OCI-LY3 (cell line): Measurements from ENCODE around the gene TARS2.

Source experiments
- H2AFZ ChIP-seq: fragments of 200-600, 300-600 bp; shearing (Covaris generic); 2 replicates; pipeline ENCODE4 v1.6.0; 2014; ENCODE audit warnings: antibody characterized with exemption, low read depth, low read length
- H3K27ac ChIP-seq: fragments of 200-600, 300-600 bp; sonication (generic); 2 replicates; pipeline ENCODE4 v1.5.1; 2014; ENCODE audit warnings: mild to moderate bottlenecking, low read length, moderate library complexity, mixed read lengths
- H3K27me3 ChIP-seq: fragments of 200-600, 300-600 bp; sonication (generic); 2 replicates; pipeline ENCODE4 v1.6.1; 2014; ENCODE audit warnings: low read depth, low read length, mixed read lengths
- H3K36me3 ChIP-seq: fragments of 200-600, 300-600 bp; sonication (generic); replicated peaks from 2 replicates; pipeline ENCODE3; 2014; ENCODE audit warnings: low read depth, low read length, mixed read lengths
- H3K4me1 ChIP-seq: fragments of 300-600, 200-600 bp; sonication (generic); 2 replicates; pipeline ENCODE4 v1.6.1; 2014; ENCODE audit warnings: low read length, mixed read lengths
- H3K4me2 ChIP-seq: fragments of 200-600, 300-600 bp; sonication (generic); 2 replicates; pipeline ENCODE4 v1.6.1; 2014; ENCODE audit warnings: low read length, mixed read lengths
- H3K4me3 ChIP-seq: fragments of 300-600, 200-600 bp; sonication (generic); 2 replicates; pipeline ENCODE4 v1.5.1; 2014; ENCODE audit warnings: antibody characterized with exemption, mild to moderate bottlenecking, low read length, moderate library complexity
- H3K79me2 ChIP-seq: fragments of 300-600, 200-600 bp; shearing (Covaris generic); 2 replicates; pipeline ENCODE4 v1.6.1; 2014; ENCODE audit warnings: mild to moderate bottlenecking, low read length, mixed read lengths
- H3K9ac ChIP-seq: fragments of 300-600, 200-600 bp; shearing (Covaris generic); 2 replicates; pipeline ENCODE4 v1.6.0; 2014; ENCODE audit warnings: mild to moderate bottlenecking, low read length, moderate library complexity
- H3K9me3 ChIP-seq: fragments of 200-600, 300-600 bp; shearing (Covaris generic); 2 replicates; pipeline ENCODE4 v1.6.1; 2014; ENCODE audit warnings: low read length, mixed read lengths; ENCODE audit not compliant: insufficient read depth
- H4K20me1 ChIP-seq: fragments of 200-600, 300-600 bp; sonication (generic); 2 replicates; pipeline ENCODE4 v1.6.1; 2016; ENCODE audit warnings: low read length, mixed read lengths; ENCODE audit not compliant: insufficient read depth
- EZH2phosphoT487 ChIP-seq: fragments of 200-600 bp; shearing (Covaris generic); IDR thresholded peaks from 2 replicates; pipeline ENCODE4 v1.6.1; 2018; ENCODE audit warnings: antibody characterized with exemption, mixed run types, low read depth
- TF ChIP-seq, protein P1 (sequence below): fragments of 200-600, 300-600 bp; sonication (generic); IDR thresholded peaks from 2 replicates; pipeline ENCODE4 v1.5.1; 2014; ENCODE audit warnings: antibody characterized with exemption, low read length, low read depth

The TARS2 gene

DNA sequence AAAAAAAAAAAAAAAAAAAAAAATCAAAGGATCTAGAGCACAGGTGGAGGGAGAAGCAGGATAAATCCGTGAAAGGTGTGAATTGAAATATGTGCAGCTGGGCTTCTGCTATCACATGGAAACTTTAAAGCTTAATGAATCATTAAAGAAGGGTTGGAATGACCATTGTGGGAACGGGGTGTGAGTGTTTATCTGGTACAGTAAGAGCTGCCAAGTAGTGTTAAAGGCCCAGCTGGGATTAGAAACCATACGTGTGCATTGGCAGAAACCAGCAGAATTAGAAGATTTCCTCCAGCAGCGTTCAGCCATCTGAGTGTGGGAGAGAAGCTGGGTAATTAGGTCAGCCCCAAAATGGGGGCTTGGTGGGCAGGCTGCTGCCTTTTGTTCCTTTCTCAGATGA is 41.8 kb downstream of the TARS2 start:
- Histone ChIP-seq H3K27me3 (no peaks in the 10 kb centered on the region), H3K79me2 (no peaks in the 10 kb centered on the region), H3K4me3 (no peak overlapping the region), H4K20me1 (no peaks in the 10 kb centered on the region), H2AFZ (peak overlapping the region; percentile 35; the same call in 1 of the 2 replicates), H3K4me2 (no peak overlapping the region), H3K27ac (no peak overlapping the region), H3K4me1 (peaks cover 9% of the 10 kb centered on the region; the same call in 1 of the 2 replicates), H3K9ac (no peak overlapping the region), H3K36me3 (no peaks in the 10 kb centered on the region), H3K9me3 (no peaks in the 10 kb centered on the region)
- TF ChIP-seq, protein P1, sequence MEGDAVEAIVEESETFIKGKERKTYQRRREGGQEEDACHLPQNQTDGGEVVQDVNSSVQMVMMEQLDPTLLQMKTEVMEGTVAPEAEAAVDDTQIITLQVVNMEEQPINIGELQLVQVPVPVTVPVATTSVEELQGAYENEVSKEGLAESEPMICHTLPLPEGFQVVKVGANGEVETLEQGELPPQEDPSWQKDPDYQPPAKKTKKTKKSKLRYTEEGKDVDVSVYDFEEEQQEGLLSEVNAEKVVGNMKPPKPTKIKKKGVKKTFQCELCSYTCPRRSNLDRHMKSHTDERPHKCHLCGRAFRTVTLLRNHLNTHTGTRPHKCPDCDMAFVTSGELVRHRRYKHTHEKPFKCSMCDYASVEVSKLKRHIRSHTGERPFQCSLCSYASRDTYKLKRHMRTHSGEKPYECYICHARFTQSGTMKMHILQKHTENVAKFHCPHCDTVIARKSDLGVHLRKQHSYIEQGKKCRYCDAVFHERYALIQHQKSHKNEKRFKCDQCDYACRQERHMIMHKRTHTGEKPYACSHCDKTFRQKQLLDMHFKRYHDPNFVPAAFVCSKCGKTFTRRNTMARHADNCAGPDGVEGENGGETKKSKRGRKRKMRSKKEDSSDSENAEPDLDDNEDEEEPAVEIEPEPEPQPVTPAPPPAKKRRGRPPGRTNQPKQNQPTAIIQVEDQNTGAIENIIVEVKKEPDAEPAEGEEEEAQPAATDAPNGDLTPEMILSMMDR, result no peak
- TF ChIP-seq EZH2phosphoT487, result no peak

DNA sequence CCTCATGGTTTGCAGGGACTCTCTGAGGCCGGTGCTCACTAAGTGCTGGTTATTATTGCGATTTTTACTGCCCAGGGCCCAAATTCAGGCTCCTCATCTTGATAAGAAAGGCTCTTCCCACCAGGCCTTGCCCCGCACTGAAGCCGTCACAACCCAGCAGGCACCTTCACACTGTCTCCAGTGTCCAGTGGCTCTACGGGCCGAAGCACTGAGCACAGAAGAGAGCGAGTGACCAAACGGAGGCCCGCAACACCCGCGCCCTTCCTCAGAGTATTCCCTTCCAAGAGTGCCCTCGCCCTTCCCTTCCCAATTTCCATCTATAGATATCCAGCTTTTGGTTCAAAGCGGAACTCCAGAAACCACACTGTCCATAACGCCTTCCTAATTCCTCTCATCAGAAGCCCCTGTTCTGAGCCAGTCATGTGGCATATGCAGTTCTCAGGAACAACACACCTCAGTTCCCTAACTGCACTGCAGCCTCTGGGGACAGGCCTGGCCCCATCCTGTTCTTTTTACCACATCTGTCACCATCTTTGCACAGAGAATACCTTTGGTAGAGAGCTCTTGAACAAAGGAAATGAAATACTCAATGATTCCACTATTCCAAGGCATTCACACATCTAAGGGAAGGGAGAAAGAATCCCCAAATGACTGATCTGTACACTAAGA is 43.4 kb downstream of the TARS2 start:
- Histone ChIP-seq H3K4me2 (no peak overlapping the region), H3K27ac (no peak overlapping the region), H3K9me3 (no peaks in the 10 kb centered on the region), H3K4me3 (no peak overlapping the region), H4K20me1 (no peaks in the 10 kb centered on the region), H3K79me2 (no peaks in the 10 kb centered on the region), H2AFZ (no peak overlapping the region), H3K9ac (no peak overlapping the region), H3K36me3 (no peaks in the 10 kb centered on the region), H3K4me1 (peaks cover 9% of the 10 kb centered on the region; the same call in 1 of the 2 replicates), H3K27me3 (no peaks in the 10 kb centered on the region)
- TF ChIP-seq, protein P1, result no peak
- no peak for TF ChIP-seq EZH2phosphoT487

DNA sequence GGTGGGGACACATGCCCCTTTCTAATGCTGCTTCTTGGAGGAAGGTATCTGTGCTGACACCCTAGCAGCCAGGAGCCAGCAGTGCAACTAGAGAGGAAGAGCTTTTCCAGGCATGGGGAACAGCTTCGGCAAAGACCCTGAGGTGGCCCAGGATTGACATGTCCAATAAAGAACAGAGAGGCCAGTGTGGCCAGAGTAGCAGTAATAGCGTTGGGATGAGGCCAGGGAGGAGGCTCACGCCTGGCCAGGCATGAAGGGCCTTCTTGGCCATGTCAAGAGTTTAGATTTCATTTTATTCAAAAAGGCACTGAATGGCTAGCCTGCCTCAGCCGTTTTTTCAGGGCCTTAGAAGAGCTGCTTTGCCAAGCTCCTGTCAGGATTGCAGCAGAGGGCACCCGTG is 45.6 kb downstream of the TARS2 start:
- TF ChIP-seq, protein P1, result 0 out of 2 replicates have a peak, but pooled peaks have one; percentile 23
- no peak for TF ChIP-seq EZH2phosphoT487
- H3K4me1 ChIP-seq, result peaks cover 9% of the 10 kb centered on the region; the same call in 1 of the 2 replicates
- no peaks in the 10 kb centered on the region for H3K36me3 ChIP-seq
- H3K27ac ChIP-seq, result no peak overlapping the region
- no peaks in the 10 kb centered on the region for H3K9me3 ChIP-seq
- no peaks in the 10 kb centered on the region for H3K27me3 ChIP-seq
- H2AFZ ChIP-seq, result no peak overlapping the region
- no peak overlapping the region for H3K4me3 ChIP-seq
- H3K9ac ChIP-seq, result no peak overlapping the region
- H4K20me1 ChIP-seq, result no peaks in the 10 kb centered on the region
- no peak overlapping the region for H3K4me2 ChIP-seq
- H3K79me2 ChIP-seq, result no peaks in the 10 kb centered on the region

DNA sequence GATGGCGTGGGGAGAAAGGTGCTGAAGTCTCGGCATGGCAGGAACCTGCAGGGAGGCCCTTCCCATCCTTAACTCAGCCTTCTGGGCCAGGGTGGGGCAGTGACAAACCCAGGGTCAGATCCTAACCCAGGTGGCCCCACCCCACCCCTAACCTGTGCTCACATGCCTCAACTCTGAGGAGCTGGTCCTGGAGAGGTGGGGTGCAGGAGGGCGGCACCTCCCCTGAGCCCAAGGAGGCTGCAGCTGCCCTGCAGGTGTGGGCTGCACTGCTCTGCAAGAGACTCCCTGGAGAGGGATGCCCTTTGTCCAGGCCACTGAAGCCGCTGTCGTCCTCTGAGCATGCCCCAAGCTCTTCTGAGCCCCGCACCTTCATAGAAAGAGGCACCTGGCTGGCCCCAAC is 46.8 kb downstream of the TARS2 start:
- H4K20me1 ChIP-seq, result no peaks in the 10 kb centered on the region
- H3K27me3 ChIP-seq, result no peaks in the 10 kb centered on the region
- H3K36me3 ChIP-seq, result no peaks in the 10 kb centered on the region
- no peak overlapping the region for H3K4me2 ChIP-seq
- H3K4me1 ChIP-seq, result peaks cover 9% of the 10 kb centered on the region; the same call in 1 of the 2 replicates
- H3K79me2 ChIP-seq, result no peaks in the 10 kb centered on the region
- no peak overlapping the region for H3K27ac ChIP-seq
- H3K9ac ChIP-seq, result no peak overlapping the region
- no peaks in the 10 kb centered on the region for H3K9me3 ChIP-seq
- TF ChIP-seq, protein P1, result no peak
- TF ChIP-seq EZH2phosphoT487, result no peak
- H2AFZ ChIP-seq, result no peak overlapping the region
- H3K4me3 ChIP-seq, result no peak overlapping the region
